ENCODE data around the gene TIMM22. TPM values are rescaled to one million over a fixed set of nuclear protein-coding genes. Genes with fewer than 3 reads are reported as not detected.

TIMM22 gene
- total and polyA plus RNA-seq, 3 donors from 2014 or later, result 18.2 to 19.1 (median 18.3) TPM

DNA sequence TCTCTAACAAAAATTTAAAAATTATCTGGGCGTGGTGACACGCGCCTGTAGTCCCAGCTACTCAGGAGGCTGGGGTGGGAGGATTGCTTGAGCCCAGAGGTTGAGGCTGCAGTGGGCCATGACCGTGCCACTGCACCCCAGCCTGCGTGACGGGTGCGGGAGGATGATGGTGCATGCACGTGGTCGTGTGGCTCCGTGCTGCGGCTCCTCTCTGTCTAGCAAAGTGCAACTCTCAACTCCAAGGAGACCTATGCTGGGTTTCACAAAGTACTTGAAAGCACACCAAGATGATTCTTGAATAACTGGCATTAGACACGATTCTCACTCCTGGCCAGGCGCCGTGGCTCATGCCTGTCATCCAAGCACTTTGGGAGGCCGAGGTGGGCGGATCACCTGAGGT, 43.2 kb upstream of the TIMM22 start:
- intact Hi-C loops (cut with DNase I; ENCODE audit: low total_unique reads), result no loop called here
- H3K27ac ChIP-seq, result no peak overlapping the region
- no peak overlapping the region for H3K4me3 ChIP-seq
- no peaks in the 10 kb centered on the region for H3K27me3 ChIP-seq
- WGBS, 2 donors, result 96 to 100% methylated on average over 3 to 16 of the region's 16 CpGs
- no peak for DNase-seq
- H3K9me3 ChIP-seq, result no peaks in the 10 kb centered on the region
- no peaks in the 10 kb centered on the region for H3K36me3 ChIP-seq (ENCODE audit: low read depth, missing control alignments)
- TF ChIP-seq POLR2A (IDR thresholded peaks at IDR 0.05), result no peak
- TF ChIP-seq, protein P1, sequence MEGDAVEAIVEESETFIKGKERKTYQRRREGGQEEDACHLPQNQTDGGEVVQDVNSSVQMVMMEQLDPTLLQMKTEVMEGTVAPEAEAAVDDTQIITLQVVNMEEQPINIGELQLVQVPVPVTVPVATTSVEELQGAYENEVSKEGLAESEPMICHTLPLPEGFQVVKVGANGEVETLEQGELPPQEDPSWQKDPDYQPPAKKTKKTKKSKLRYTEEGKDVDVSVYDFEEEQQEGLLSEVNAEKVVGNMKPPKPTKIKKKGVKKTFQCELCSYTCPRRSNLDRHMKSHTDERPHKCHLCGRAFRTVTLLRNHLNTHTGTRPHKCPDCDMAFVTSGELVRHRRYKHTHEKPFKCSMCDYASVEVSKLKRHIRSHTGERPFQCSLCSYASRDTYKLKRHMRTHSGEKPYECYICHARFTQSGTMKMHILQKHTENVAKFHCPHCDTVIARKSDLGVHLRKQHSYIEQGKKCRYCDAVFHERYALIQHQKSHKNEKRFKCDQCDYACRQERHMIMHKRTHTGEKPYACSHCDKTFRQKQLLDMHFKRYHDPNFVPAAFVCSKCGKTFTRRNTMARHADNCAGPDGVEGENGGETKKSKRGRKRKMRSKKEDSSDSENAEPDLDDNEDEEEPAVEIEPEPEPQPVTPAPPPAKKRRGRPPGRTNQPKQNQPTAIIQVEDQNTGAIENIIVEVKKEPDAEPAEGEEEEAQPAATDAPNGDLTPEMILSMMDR (IDR thresholded peaks at IDR 0.05), result no peak
- H3K4me1 ChIP-seq, result peaks cover 5% of the 10 kb centered on the region

DNA sequence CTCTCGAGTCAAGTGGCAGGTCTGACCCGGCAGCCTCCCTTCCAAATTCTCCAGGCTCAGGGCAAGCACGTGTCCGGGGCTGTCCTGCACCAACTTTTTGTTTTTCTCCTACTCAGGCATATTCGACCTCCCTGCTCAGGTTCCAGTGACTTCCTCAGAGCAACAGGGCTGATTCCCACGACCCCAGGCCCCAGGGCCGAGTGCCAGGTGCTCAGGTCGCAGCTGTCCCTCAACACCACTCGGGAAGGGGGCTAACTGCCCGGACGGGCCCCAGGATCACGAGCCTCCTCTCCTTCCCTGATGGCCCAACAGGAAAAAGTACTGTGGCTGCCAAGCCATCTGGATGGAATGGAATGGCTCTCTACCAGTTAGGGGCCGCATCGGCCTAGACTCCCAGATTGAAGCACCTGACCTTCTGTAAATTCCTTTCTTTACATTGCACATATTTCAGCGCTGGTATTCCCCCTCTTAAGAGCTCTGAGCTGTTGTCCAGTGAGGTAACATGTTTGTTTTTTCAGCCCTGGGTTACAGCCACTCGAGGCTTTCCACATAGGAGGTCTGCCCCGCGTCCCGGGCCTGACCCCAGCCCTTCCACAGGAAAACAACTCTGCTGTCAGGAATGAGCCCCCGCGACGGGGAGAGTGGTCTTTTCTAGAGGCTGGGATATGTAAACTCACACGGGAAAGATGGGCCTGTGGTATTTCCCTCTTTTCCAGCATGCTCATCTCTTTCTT, 42.3 kb upstream of the TIMM22 start:
- TF ChIP-seq, protein P1 (IDR thresholded peaks at IDR 0.05), result no peak
- DNase-seq, result no peak
- Histone ChIP-seq H3K27me3 (no peaks in the 10 kb centered on the region), H3K9me3 (no peaks in the 10 kb centered on the region), H3K27ac (no peak overlapping the region), H3K36me3 (ENCODE audit: low read depth, missing control alignments) (no peaks in the 10 kb centered on the region), H3K4me1 (peaks cover 5% of the 10 kb centered on the region), H3K4me3 (no peak overlapping the region)
- 49 to 55% methylated on average over 23 of the region's 23 CpGs for WGBS, 2 donors
- intact Hi-C loops (cut with DNase I; ENCODE audit: low total_unique reads), result no loop called here

DNA sequence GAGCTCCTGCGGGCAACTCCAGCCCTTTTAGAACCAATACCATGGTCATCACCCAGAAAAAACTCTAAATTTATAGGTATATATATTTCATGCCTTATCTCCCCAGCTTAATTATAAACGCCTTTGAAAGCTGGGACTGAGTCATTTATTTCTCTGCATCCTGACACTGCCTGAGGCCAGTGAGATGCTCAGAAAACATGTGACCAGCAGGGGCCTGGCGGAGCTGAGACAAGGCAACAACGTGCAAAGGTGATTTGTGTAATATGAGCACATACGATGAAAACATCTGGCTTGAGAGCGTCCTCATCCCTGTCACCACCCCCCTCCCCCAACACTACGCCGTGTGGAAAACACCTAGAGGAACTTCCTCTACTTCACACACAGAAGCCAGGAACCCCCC, 40.0 kb upstream of the TIMM22 start:
- DNase-seq, result no peak
- 75 to 81% methylated on average over 8 of the region's 8 CpGs for WGBS, 2 donors
- Histone ChIP-seq H3K4me1 (peaks cover 5% of the 10 kb centered on the region), H3K36me3 (ENCODE audit: low read depth, missing control alignments) (no peaks in the 10 kb centered on the region), H3K4me3 (no peak overlapping the region), H3K9me3 (no peaks in the 10 kb centered on the region), H3K27me3 (no peaks in the 10 kb centered on the region), H3K27ac (no peak overlapping the region)
- intact Hi-C loops (cut with DNase I; ENCODE audit: low total_unique reads), result no loop called here
- TF ChIP-seq POLR2A (IDR thresholded peaks at IDR 0.05), result no peak
- TF ChIP-seq, protein P1 (IDR thresholded peaks at IDR 0.05), result no peak

DNA sequence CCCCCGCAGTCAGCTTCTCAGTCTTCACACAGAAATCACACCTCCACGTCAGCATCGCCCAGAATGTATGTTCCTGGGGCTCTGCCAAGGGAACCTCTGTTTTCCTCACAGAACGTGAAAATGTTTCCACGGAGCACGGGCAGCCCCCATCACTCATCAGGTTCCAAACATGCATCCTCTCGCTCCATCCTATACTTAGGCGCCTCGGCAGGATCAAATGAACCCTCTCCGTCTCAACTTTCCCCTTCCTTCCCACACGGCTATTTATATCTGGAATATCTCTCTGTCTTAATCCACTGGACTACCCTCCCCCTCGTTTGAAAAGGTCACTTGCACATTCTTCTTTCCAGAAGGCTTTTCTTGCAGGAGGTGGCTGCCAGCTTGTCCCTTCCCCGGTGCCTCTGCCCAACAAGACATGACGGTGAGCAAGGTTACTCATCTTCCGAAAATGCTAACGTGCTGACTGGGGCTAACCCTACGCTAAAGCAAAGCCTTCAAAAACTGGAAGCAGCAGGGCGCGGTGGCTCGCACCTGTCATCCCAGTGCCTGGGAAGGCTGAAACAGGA, 39.0 kb upstream of the TIMM22 start:
- Histone ChIP-seq H3K9me3 (no peaks in the 10 kb centered on the region), H3K4me1 (peaks cover 5% of the 10 kb centered on the region), H3K27ac (no peak overlapping the region), H3K27me3 (no peaks in the 10 kb centered on the region), H3K4me3 (no peak overlapping the region), H3K36me3 (ENCODE audit: low read depth, missing control alignments) (no peaks in the 10 kb centered on the region)
- 80 to 81% methylated on average over 20 of the region's 20 CpGs for WGBS, 2 donors
- intact Hi-C loops (cut with DNase I; ENCODE audit: low total_unique reads), result no loop called here
- DNase-seq, result no peak
- TF ChIP-seq, protein P1 (IDR thresholded peaks at IDR 0.05), result no peak
- no peak for TF ChIP-seq POLR2A (IDR thresholded peaks at IDR 0.05)
